GM12878 (cell line): ENCODE results near the gene FILIP1L. TPM values are rescaled to one million over a fixed set of nuclear protein-coding genes. Genes with fewer than 3 reads are reported as not detected.

Experiments used
- ATAC-seq: fragments of 200-7000 bp; cut with Tn5 transposase; 3 replicates; pipeline ENCODE4 v1.9.1; 2020; ENCODE audit warnings: mild to moderate bottlenecking, moderate library complexity
- BruUV-seq: library from RNA; stranded (reverse); fragments of 400-500 nt; replicated peaks from 2 replicates; lab custom pipeline; 2021; lab: Mats Ljungman, UMichigan
- CTCF ChIA-PET: fragments of 300-600 bp; sonication (Branson Sonifier 250); formaldehyde crosslinking; extraction: SDS; loops from one replicate; lab custom pipeline; 2021; ENCODE audit warnings: inconsistent platforms; lab: Yijun Ruan, JAX
- POLR2A ChIA-PET: fragments of 350-600 bp; formaldehyde crosslinking; extraction: SDS; loops from one replicate; lab custom pipeline; 2021; ENCODE audit warnings: inconsistent platforms; lab: Charles Lee
- RAD21 ChIA-PET: fragments of 300-600 bp; sonication (Branson Sonifier 250); formaldehyde crosslinking; loops from one replicate; lab custom pipeline; 2023; ENCODE audit warnings: antibody characterized with exemption; ENCODE audit not compliant: unreplicated experiment; lab: Charles Lee
- SMC1A ChIA-PET: fragments of 300-600 bp; sonication (Branson Sonifier 250); formaldehyde crosslinking; loops from one replicate; lab custom pipeline; 2023; ENCODE audit not compliant: unreplicated experiment, uncharacterized antibody; lab: Charles Lee
- DNase-seq: peaks from one replicate; pipeline ENCODE4 v3.0.0-alpha.2; 2011; ENCODE audit warnings: low read depth, low spot score
- FAIRE-seq: peaks from 3 replicates; lab custom pipeline; 2011; peaks lifted over from hg19 to GRCh38; lab: Jason Lieb, UNC
- H2AFZ ChIP-seq: 2 replicates; pipeline ENCODE4 v1.6.0; 2011; ENCODE audit warnings: low read depth, low read length, control low read depth; ENCODE audit not compliant: control insufficient read depth
- H3K27ac ChIP-seq: 2 replicates; pipeline ENCODE4 v1.5.1; 2011; ENCODE audit warnings: control low read depth; ENCODE audit not compliant: control insufficient read depth, insufficient read depth
- H3K27me3 ChIP-seq, 2 experiments: replicated peaks in 1 of 2; 2 replicates each; pipeline versions ENCODE4 v1.6.0 to v1.6.1; 2011; ENCODE audit warnings: low read length in 1 of 2; ENCODE audit not compliant: control insufficient read depth in 2 of 2, insufficient read depth in 2 of 2
- H3K36me3 ChIP-seq, 2 experiments: 2 replicates each; pipeline ENCODE4 v1.5.1; 2011; ENCODE audit warnings: low read length in 1 of 2; ENCODE audit not compliant: control insufficient read depth in 2 of 2, insufficient read depth in 2 of 2
- H3K4me1 ChIP-seq: 2 replicates; pipeline ENCODE4 v1.6.1; 2011; ENCODE audit warnings: mild to moderate bottlenecking, low read length, moderate library complexity, mixed read lengths; ENCODE audit not compliant: control insufficient read depth, insufficient read depth
- H3K4me2 ChIP-seq: 2 replicates; pipeline ENCODE4 v1.6.0; 2011; ENCODE audit warnings: control low read depth; ENCODE audit not compliant: control insufficient read depth, insufficient read depth
- H3K4me3 ChIP-seq: fragments of 200-600 bp; sonication (generic); 2 replicates; pipeline ENCODE4 v1.5.1; 2016
- H3K79me2 ChIP-seq: 2 replicates; pipeline ENCODE4 v1.6.0; 2011; ENCODE audit warnings: low read length; ENCODE audit not compliant: control insufficient read depth, insufficient read depth
- H3K9ac ChIP-seq: 2 replicates; pipeline ENCODE4 v1.8.0; 2011; ENCODE audit warnings: low read length, control low read depth, mixed read lengths; ENCODE audit not compliant: control insufficient read depth, insufficient read depth
- H3K9me3 ChIP-seq: replicated peaks from 3 replicates; pipeline ENCODE4 v1.5.1; 2011; ENCODE audit warnings: mild to moderate bottlenecking, low read length; ENCODE audit not compliant: control insufficient read depth, insufficient read depth
- H4K20me1 ChIP-seq: 2 replicates; pipeline ENCODE4 v1.6.0; 2011; ENCODE audit not compliant: control insufficient read depth, insufficient read depth
- BHLHE40 ChIP-seq, 2 experiments: fragments of 450-650 bp in 1 of 2; IDR thresholded peaks; 2 replicates each; pipeline ENCODE4 v1.6.1; 2011 to 2017; ENCODE audit warnings: low read depth in 2 of 2, borderline replicate concordance in 1 of 2, improper control_type of control experiment in 1 of 2, low read length in 1 of 2, mild to moderate bottlenecking in 1 of 2
- CREM ChIP-seq: IDR thresholded peaks from 2 replicates; pipeline ENCODE4 v1.6.1; 2014; ENCODE audit warnings: antibody characterized with exemption, low read depth
- EED ChIP-seq: sonication (generic); IDR thresholded peaks from 2 replicates; pipeline ENCODE4 v1.6.1; 2016; ENCODE audit warnings: antibody characterized with exemption, low read depth
- EGR1 ChIP-seq, 2 experiments: IDR thresholded peaks; 1 replicate in 1 of 2; 2 replicates in 1 of 2; pipeline ENCODE4 v1.6.1; 2011 to 2012; ENCODE audit warnings: low read depth in 2 of 2, low read length in 2 of 2, borderline replicate concordance in 1 of 2, mild to moderate bottlenecking in 1 of 2, moderate library complexity in 1 of 2
- ESRRA ChIP-seq: IDR thresholded peaks from 2 replicates; pipeline ENCODE4 v1.6.1; 2012; ENCODE audit warnings: mild to moderate bottlenecking, low read length, improper control_type of control experiment
- HCFC1 ChIP-seq: fragments of 150-350 bp; IDR thresholded peaks from 2 replicates; pipeline ENCODE4 v1.6.1; 2014; ENCODE audit warnings: low read length
- HSF1 ChIP-seq: fragments of 150-350 bp; IDR thresholded peaks from 2 replicates; pipeline ENCODE4 v1.6.1; 2014; ENCODE audit warnings: mild to moderate bottlenecking, low read depth, low read length
- MYC ChIP-seq: IDR thresholded peaks from 2 replicates; pipeline ENCODE4 v1.6.1; 2011; ENCODE audit warnings: mild to moderate bottlenecking, low read length, moderate library complexity, inconsistent platforms; ENCODE audit not compliant: insufficient read depth, insufficient replicate concordance, insufficient read length, severe bottlenecking
- POLR2A ChIP-seq: IDR thresholded peaks from 2 replicates; pipeline ENCODE4 v1.6.1; 2011; ENCODE audit warnings: low read depth, mild to moderate bottlenecking, low read length
- POLR2AphosphoS5 ChIP-seq: IDR thresholded peaks from 2 replicates; pipeline ENCODE4 v1.6.1; 2011; ENCODE audit warnings: mild to moderate bottlenecking, low read length, inconsistent platforms
- RBBP5 ChIP-seq: fragments of 200-600 bp; sonication (generic); conservative IDR thresholded peaks from 2 replicates; pipeline ENCODE4 v1.6.1; 2016
- RCOR1 ChIP-seq: conservative IDR thresholded peaks from 2 replicates; pipeline ENCODE4 v1.6.1; 2012; ENCODE audit warnings: low read depth, low read length, improper control_type of control experiment
- SRF ChIP-seq, 2 experiments: IDR thresholded peaks; 2 replicates each; pipeline ENCODE4 v1.6.1; 2011; ENCODE audit warnings: low read depth in 2 of 2, low read length in 2 of 2, mild to moderate bottlenecking in 1 of 2, moderate library complexity in 1 of 2
- TCF3 ChIP-seq: IDR thresholded peaks from 2 replicates; pipeline ENCODE4 v1.6.1; 2012; ENCODE audit warnings: low read depth, mild to moderate bottlenecking, low read length, borderline replicate concordance; ENCODE audit not compliant: insufficient read depth
- TCF7 ChIP-seq: IDR thresholded peaks from 2 replicates; pipeline ENCODE4 v1.6.1; 2014; ENCODE audit warnings: antibody characterized with exemption, borderline replicate concordance
- ZNF217 ChIP-seq: fragments of 450-650 bp; IDR thresholded peaks from 2 replicates; pipeline ENCODE4 v1.6.1; 2017; ENCODE audit warnings: antibody characterized with exemption, mild to moderate bottlenecking
- ZNF622 ChIP-seq: fragments of 450-650 bp; IDR thresholded peaks from 2 replicates; pipeline ENCODE4 v1.6.1; 2017; ENCODE audit warnings: mild to moderate bottlenecking, inconsistent platforms
- ZNF687 ChIP-seq: fragments of 450-650 bp; IDR thresholded peaks from 2 replicates; pipeline ENCODE4 v1.6.1; 2017; ENCODE audit warnings: mild to moderate bottlenecking, moderate library complexity
- WGBS: methylation state at CpG from one replicate; pipeline ENCODE4 v1.1.6; 2016; ENCODE audit warnings: low lambda C conversion rate; ENCODE audit not compliant: insufficient replicate concordance, insufficient coverage; ENCODE audit errors: missing lambda C conversion rate; 5-methylcytosine and 5-hydroxymethylcytosine counted together
- in situ Hi-C: fragments of 300-500 bp; cut with MboI; formaldehyde crosslinking; loops from 9 replicates; pipeline ENCODE4 v1.14.3; 2018; ENCODE audit warnings: mixed read lengths
- intact Hi-C: fragments of 100-400 bp; cut with micrococcal nuclease; formaldehyde crosslinking; loops from one replicate; pipeline ENCODE4 v1.14.2; 2022; ENCODE audit not compliant: unreplicated experiment
- polyA plus RNA-seq, 11 experiments: library from polyadenylated mRNA; depleted of rRNA in 4 of 11; unstranded in 6 of 11; stranded (reverse) in 5 of 11; fragments of >200 nt; fragmentation: Nextera tagmentation in 4 of 11; fragmentation: Illumina TruSeq in 1 of 11; extraction: Ambion mirVana in 4 of 11; extraction: Trizol in 1 of 11; gene quantifications; 1 replicate in 1 of 11; 2 replicates in 10 of 11; pipeline versions ENCODE4 v1.2.1 to v1.2.3, GENCODE V29; 2011 to 2016; ENCODE audit warnings: inconsistent platforms in 2 of 11, missing spikeins in 2 of 11, low read depth in 1 of 11
- total RNA-seq, 4 experiments: library from RNA; depleted of rRNA in 3 of 4; stranded (reverse); fragments of >200 nt in 3 of 4; fragmentation: Illumina TruSeq in 1 of 4; extraction: Trizol in 1 of 4; gene quantifications; 2 replicates each; pipeline versions ENCODE4 v1.2.1 to v1.2.3, GENCODE V29; 2013 to 2021

FILIP1L gene
- total and polyA plus RNA-seq, 10 of the 15 experiments (the other 5 are each of a cell fraction or from before 2014, with no cell fraction given): 0.24 to 6.1 (median 3.5) TPM

- WGBS: 11% methylated on average over 61 of the region's 63 CpGs
- peak overlapping the region; percentile 73 for H3K9ac ChIP-seq
- FAIRE-seq (no peak), DNase-seq (no peak), ATAC-seq (peak; percentile 89)
- H2AFZ ChIP-seq: peak overlapping the region; percentile 87
- H3K4me1 ChIP-seq: peaks cover 16% of the 10 kb centered on the region; the same call in 1 of the 2 replicates
- ChIA-PET CTCF (interaction anchor here (1.2 to 1.7 kb wide), 4 partner anchors 17 to 378 kb away, joined by 4 to 6 read pairs (median 4); no protein-coding TSS in a partner anchor), SMC1A (interaction anchor here (0.7 to 1.3 kb wide), 8 partner anchors 12 to 171 kb away, joined by 3 to 5 read pairs (median 4); no protein-coding TSS in a partner anchor), POLR2A (no interaction called here), RAD21 (interaction anchor here (1.0 to 1.5 kb wide), 4 partner anchors 32 to 95 kb away, joined by 3 to 4 read pairs (median 4); no protein-coding TSS in a partner anchor)
- BruUV-seq: no TSS peak
- in situ Hi-C loops: no loop called here
- H3K27ac ChIP-seq: 0 out of 2 replicates have a peak overlapping the region, but pooled peaks have one; percentile 23
- H4K20me1 ChIP-seq: no peaks in the 10 kb centered on the region
- no peaks in the 10 kb centered on the region for H3K9me3 ChIP-seq
- intact Hi-C loops: no loop called here
- no peaks in the 10 kb centered on the region for H3K36me3 ChIP-seq
- no peaks in the 10 kb centered on the region for H3K27me3 ChIP-seq
- H3K4me2 ChIP-seq: peak overlapping the region; percentile 96
- H3K79me2 ChIP-seq: peaks cover 12% of the 10 kb centered on the region
- peak overlapping the region; percentile 88 for H3K4me3 ChIP-seq
- no peak for TF ChIP-seq ESRRA
- TF ChIP-seq EED: 0 out of 2 replicates have a peak, but pooled peaks have one; percentile 26
- no peak for TF ChIP-seq HCFC1
- no peak for TF ChIP-seq TCF3
- TF ChIP-seq ZNF687: 0 out of 2 replicates have a peak, but pooled peaks have one; percentile 42
- TF ChIP-seq ZNF217: no peak
- peak; percentile 62; the same call in 1 of the 2 replicates for TF ChIP-seq POLR2AphosphoS5
- no peak for TF ChIP-seq ZNF622
- TF ChIP-seq SRF (IDR thresholded peaks at IDR 0.05; ENCODE audit: low read depth in 2 of 2, low read length in 2 of 2): peak; percentile 97 to 98
- peak in 1 of 2 experiments; percentile 64; a peak in 2 of 4 replicates for TF ChIP-seq BHLHE40 (IDR thresholded peaks at IDR 0.05; ENCODE audit: borderline replicate concordance in 1 of 2, low read depth in 2 of 2, low read length in 1 of 2)
- TF ChIP-seq CREM: peak; percentile 58; the same call in 1 of the 2 replicates
- no peak for TF ChIP-seq RBBP5
- TF ChIP-seq RCOR1: no peak
- peak; percentile 63 for TF ChIP-seq MYC
- peak in 1 of 2 experiments; percentile 4; a peak in 1 of 3 replicates for TF ChIP-seq EGR1 (IDR thresholded peaks at IDR 0.05; ENCODE audit: borderline replicate concordance in 1 of 2, low read depth in 2 of 2, low read length in 2 of 2)
- no peak for TF ChIP-seq HSF1
- TF ChIP-seq TCF7: no peak
- TF ChIP-seq POLR2A: peak; percentile 84
These were observed 238.1 kb downstream of the FILIP1L start for GRCh38 chr3:99875929-99876841.
